ENCODE measurements around the gene UBE2J2. TPM values are rescaled to one million over a fixed set of nuclear protein-coding genes. Genes with fewer than 3 reads are reported as not detected.

UBE2J2 gene
- total RNA-seq, 1 donor from 2014 or later = 32.9 TPM

- Histone ChIP-seq H4K20me1 (ENCODE audit: low read depth) (peaks cover 19% of the 10 kb centered on the region), H2AFZ (replicated peaks) (no peak overlapping the region), H3K27me3 (peaks cover 30% of the 10 kb centered on the region), H3K79me2 (ENCODE audit: low read depth) (no peaks in the 10 kb centered on the region), H3K36me3 (no peaks in the 10 kb centered on the region), H3K4me1 (peaks cover 5% of the 10 kb centered on the region), H3K27ac (no peak overlapping the region), H3K4me2 (no peak overlapping the region), H3F3A (ENCODE audit: low read depth) (peaks cover 5% of the 10 kb centered on the region), H3K9me3 (ENCODE audit: low read depth) (no peaks in the 10 kb centered on the region), H3K4me3 (no peak overlapping the region), H3K9ac (no peak overlapping the region)
- Mint-ChIP-seq H3K27ac (no peak overlapping the region), H3K4me3 (no peak overlapping the region), H3K36me3 (no peaks in the 10 kb centered on the region), H3K4me1 (no peaks in the 10 kb centered on the region), H3K9me3 (no peaks in the 10 kb centered on the region), H3K27me3 (ENCODE audit: insufficient read depth, low read depth) (peaks cover 4% of the 10 kb centered on the region)
- TF ChIP-seq EZH2phosphoT487 (IDR thresholded peaks at IDR 0.05) = no peak
- TF ChIP-seq CTCF (IDR thresholded peaks at IDR 0.05) = no peak
- TF ChIP-seq EZH2 (IDR thresholded peaks at IDR 0.05) = no peak
- DNase-seq (ENCODE audit: low spot score) = peak; percentile 31
Observed at GRCh38 chr1:1245178-1245816, 28.4 kb downstream of the UBE2J2 start.

GRCh38 chr1:1244192-1244811, 29.4 kb downstream of the UBE2J2 start:
- no peak overlapping the region for H3K27ac Mint-ChIP-seq
- Histone ChIP-seq H3K9ac (no peak overlapping the region), H3K36me3 (no peaks in the 10 kb centered on the region), H4K20me1 (ENCODE audit: low read depth) (peaks cover 19% of the 10 kb centered on the region), H3K27me3 (peaks cover 30% of the 10 kb centered on the region), H3K4me1 (peaks cover 14% of the 10 kb centered on the region), H3K4me2 (no peak overlapping the region), H3K4me3 (no peak overlapping the region), H3K79me2 (ENCODE audit: low read depth) (no peaks in the 10 kb centered on the region), H3K9me3 (ENCODE audit: low read depth) (no peaks in the 10 kb centered on the region), H2AFZ (replicated peaks) (no peak overlapping the region), H3K27ac (no peak overlapping the region), H3F3A (ENCODE audit: low read depth) (peaks cover 5% of the 10 kb centered on the region)
- peaks cover 4% of the 10 kb centered on the region for H3K27me3 Mint-ChIP-seq (ENCODE audit: insufficient read depth, low read depth)
- TF ChIP-seq EZH2phosphoT487 (IDR thresholded peaks at IDR 0.05) = no peak
- no peak for TF ChIP-seq EZH2 (IDR thresholded peaks at IDR 0.05)
- TF ChIP-seq CTCF (IDR thresholded peaks at IDR 0.05) = no peak
- H3K36me3 Mint-ChIP-seq = no peaks in the 10 kb centered on the region
- H3K4me3 Mint-ChIP-seq = no peak overlapping the region
- no peaks in the 10 kb centered on the region for H3K9me3 Mint-ChIP-seq
- DNase-seq (ENCODE audit: low spot score) = peak; percentile 54
- no peaks in the 10 kb centered on the region for H3K4me1 Mint-ChIP-seq

- no peak for TF ChIP-seq EZH2 (IDR thresholded peaks at IDR 0.05)
- TF ChIP-seq EZH2phosphoT487 (IDR thresholded peaks at IDR 0.05) = no peak
- no peak for TF ChIP-seq CTCF (IDR thresholded peaks at IDR 0.05)
- H3K9me3 Mint-ChIP-seq = no peaks in the 10 kb centered on the region
- H3K9me3 ChIP-seq (ENCODE audit: low read depth) = no peaks in the 10 kb centered on the region
- H3K9ac ChIP-seq = no peak overlapping the region
- H2AFZ ChIP-seq (replicated peaks) = no peak overlapping the region
- no peaks in the 10 kb centered on the region for H3K36me3 ChIP-seq
- H3K4me3 Mint-ChIP-seq = no peak overlapping the region
- peaks cover 4% of the 10 kb centered on the region for H3K27me3 Mint-ChIP-seq (ENCODE audit: insufficient read depth, low read depth)
- no peak overlapping the region for H3K4me3 ChIP-seq
- peaks cover 3% of the 10 kb centered on the region for H3K4me1 Mint-ChIP-seq
- no peak overlapping the region for H3K4me2 ChIP-seq
- H3K27ac ChIP-seq = no peak overlapping the region
- no peak overlapping the region for H3K27ac Mint-ChIP-seq
- peaks cover 5% of the 10 kb centered on the region for H3F3A ChIP-seq (ENCODE audit: low read depth)
- H3K79me2 ChIP-seq (ENCODE audit: low read depth) = no peaks in the 10 kb centered on the region
- no peaks in the 10 kb centered on the region for H3K36me3 Mint-ChIP-seq
- peaks cover 30% of the 10 kb centered on the region for H3K27me3 ChIP-seq
- DNase-seq (ENCODE audit: low spot score) = peak; percentile 41
- H4K20me1 ChIP-seq (ENCODE audit: low read depth) = peaks cover 19% of the 10 kb centered on the region
- H3K4me1 ChIP-seq = peaks cover 14% of the 10 kb centered on the region
Observed at GRCh38 chr1:1243807-1244191, 29.9 kb downstream of the UBE2J2 start.
